ENCODE measurements around the gene ATAT1. TPM values are rescaled to one million over a fixed set of nuclear protein-coding genes. Genes with fewer than 3 reads are reported as not detected.

Gene ATAT1
- total and polyA plus RNA-seq, 9 of the 15 experiments (the other 6 are each of a cell fraction or from before 2014, with no cell fraction given) = 0.65 to 5.8 (median 1.6) TPM

DNA sequence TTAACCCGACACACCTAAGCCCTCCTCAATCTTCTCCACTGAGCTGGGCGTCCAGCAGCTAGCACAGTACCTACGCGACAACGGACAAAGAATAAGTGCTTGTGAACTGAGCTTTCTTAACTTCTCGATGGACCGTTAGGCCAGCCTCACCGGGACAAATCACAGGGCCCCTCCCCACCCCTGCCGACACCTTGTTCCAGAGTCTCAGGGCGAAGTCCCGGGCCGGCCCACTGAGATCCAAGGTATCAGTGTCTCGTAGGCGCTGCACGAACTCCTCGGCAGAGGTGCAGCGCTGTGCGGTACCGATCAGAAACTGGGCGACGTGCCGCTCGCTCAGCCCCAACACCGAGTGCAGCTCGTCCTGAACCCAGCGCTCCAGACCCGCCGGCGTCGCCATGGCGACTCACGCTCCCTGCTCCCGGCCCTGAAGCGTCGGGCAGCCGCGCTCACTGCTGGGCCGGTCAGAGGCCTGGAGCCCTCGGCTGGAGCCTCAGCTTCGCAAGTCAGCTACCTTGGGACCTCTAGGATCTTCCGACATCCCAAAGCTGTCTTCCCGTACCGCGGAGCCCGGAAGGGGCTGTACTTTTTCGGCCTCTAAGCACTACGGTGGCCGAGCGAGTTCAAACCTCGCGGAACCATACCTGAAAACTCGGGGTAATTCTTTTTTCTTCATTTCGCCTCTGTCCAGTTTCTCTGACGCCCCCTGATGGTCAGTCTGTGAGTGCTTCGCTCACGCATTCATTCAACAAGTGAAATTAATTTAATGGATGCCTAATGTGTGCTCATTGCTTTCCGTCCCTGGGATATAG, 46.0 kb downstream of the ATAT1 start, which contains the start of gene DHX16 (continued):
- TF ChIP-seq THRA (IDR thresholded peaks at IDR 0.05) (no peak), ZNF444 (CRISPR knock-in tag; IDR thresholded peaks at IDR 0.05) (no peak), BRCA1 (IDR thresholded peaks at IDR 0.05) (no peak), BRCA1 (CRISPR knock-in tag; IDR thresholded peaks at IDR 0.05) (peak; percentile 66; the same call in 1 of the 2 replicates), RUNX1 (IDR thresholded peaks at IDR 0.05; ENCODE audit: low read depth) (peak; percentile 21; the same call in 1 of the 2 replicates), MTF1 (CRISPR knock-in tag; IDR thresholded peaks at IDR 0.05; ENCODE audit: borderline replicate concordance) (no peak), FOXP4 (CRISPR knock-in tag; IDR thresholded peaks at IDR 0.05; ENCODE audit: borderline replicate concordance) (peak; percentile 91), SMAD3 (CRISPR knock-in tag; conservative IDR thresholded peaks at IDR 0.05) (no peak), ZNF699 (CRISPR knock-in tag; IDR thresholded peaks at IDR 0.05; ENCODE audit: insufficient replicate concordance) (no peak), ZNF263 (CRISPR knock-in tag; IDR thresholded peaks at IDR 0.05; ENCODE audit: borderline replicate concordance) (peak; percentile 57), FOXM1 (IDR thresholded peaks at IDR 0.05; ENCODE audit: low read depth) (peak; percentile 53; the same call in 1 of the 2 replicates), FOXM1 (CRISPR knock-in tag; IDR thresholded peaks at IDR 0.05; ENCODE audit: low read depth) (no peak), NFE2L1 (tag; IDR thresholded peaks at IDR 0.05; ENCODE audit: borderline replicate concordance, low read depth) (no peak), XRCC5 (IDR thresholded peaks at IDR 0.05; ENCODE audit: low read depth, low read length) (peak; percentile 82; the same call in 1 of the 2 replicates), TBP (optimal IDR thresholded peaks at IDR 0.05; ENCODE audit: low read depth, low read length) (peak; percentile 57)
- TF ChIP-seq, protein P1, sequence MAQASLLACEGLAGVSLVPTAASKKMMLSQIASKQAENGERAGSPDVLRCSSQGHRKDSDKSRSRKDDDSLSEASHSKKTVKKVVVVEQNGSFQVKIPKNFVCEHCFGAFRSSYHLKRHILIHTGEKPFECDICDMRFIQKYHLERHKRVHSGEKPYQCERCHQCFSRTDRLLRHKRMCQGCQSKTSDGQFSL (CRISPR knock-in tag; IDR thresholded peaks at IDR 0.05) = peak; percentile 29; the same call in 1 of the 2 replicates
- TF ChIP-seq, protein P1 (tag; IDR thresholded peaks at IDR 0.05) = no peak
- TF ChIP-seq, protein P2, sequence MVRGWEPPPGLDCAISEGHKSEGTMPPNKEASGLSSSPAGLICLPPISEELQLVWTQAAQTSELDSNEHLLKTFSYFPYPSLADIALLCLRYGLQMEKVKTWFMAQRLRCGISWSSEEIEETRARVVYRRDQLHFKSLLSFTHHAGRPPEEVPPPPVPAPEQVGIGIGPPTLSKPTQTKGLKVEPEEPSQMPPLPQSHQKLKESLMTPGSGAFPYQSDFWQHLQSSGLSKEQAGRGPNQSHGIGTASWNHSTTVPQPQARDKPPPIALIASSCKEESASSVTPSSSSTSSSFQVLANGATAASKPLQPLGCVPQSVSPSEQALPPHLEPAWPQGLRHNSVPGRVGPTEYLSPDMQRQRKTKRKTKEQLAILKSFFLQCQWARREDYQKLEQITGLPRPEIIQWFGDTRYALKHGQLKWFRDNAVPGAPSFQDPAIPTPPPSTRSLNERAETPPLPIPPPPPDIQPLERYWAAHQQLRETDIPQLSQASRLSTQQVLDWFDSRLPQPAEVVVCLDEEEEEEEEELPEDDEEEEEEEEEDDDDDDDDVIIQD (CRISPR knock-in tag; IDR thresholded peaks at IDR 0.05) = no peak
- TF ChIP-seq, protein P3, sequence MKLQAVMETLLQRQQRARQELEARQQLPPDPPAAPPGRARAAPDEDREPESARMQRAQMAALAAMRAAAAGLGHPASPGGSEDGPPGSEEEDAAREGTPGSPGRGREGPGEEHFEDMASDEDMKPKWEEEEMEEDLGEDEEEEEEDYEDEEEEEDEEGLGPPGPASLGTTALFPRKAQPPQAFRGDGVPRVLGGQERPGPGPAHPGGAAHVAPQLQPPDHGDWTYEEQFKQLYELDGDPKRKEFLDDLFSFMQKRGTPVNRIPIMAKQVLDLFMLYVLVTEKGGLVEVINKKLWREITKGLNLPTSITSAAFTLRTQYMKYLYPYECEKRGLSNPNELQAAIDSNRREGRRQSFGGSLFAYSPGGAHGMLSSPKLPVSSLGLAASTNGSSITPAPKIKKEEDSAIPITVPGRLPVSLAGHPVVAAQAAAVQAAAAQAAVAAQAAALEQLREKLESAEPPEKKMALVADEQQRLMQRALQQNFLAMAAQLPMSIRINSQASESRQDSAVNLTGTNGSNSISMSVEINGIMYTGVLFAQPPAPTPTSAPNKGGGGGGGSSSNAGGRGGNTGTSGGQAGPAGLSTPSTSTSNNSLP (IDR thresholded peaks at IDR 0.05; ENCODE audit: borderline replicate concordance, low read depth, low read length) = peak; percentile 99

Data from K562 (cell line).